SKM-1 treated with dmso at 0.1 percent for 144 hours (cell line): ENCODE results near the gene CPM.

Experiments used
- DNase-seq: peaks from one replicate; lab custom pipeline; 2025; ENCODE audit not compliant: unreplicated experiment; lab: John Stamatoyannopoulos, UW

CPM gene

GRCh38 chr12:68932961-68933893, at the start of gene CPM:
TSS of gene CPM (minus strand) at chr12:68933171. CDS start at chr12:68932837, 334 bp downstream.
- DNase-seq, result peak; percentile 6

GRCh38 chr12:68981516-68981915, 48.5 kb upstream of the CPM start:
- DNase-seq, result no peak

GRCh38 chr12:68980476-68981212, 47.7 kb upstream of the CPM start:
- no peak for DNase-seq

- DNase-seq, result peak; percentile 10
These were observed 45.7 kb upstream of the CPM start for GRCh38 chr12:68978678-68979077.

GRCh38 chr12:68977909-68978610, 45.1 kb upstream of the CPM start:
- no peak for DNase-seq

GRCh38 chr12:68977335-68977734, 44.4 kb upstream of the CPM start:
- DNase-seq, result no peak

- no peak for DNase-seq
These were observed 43.4 kb upstream of the CPM start for GRCh38 chr12:68976395-68976841.

GRCh38 chr12:68975811-68976210, 42.8 kb upstream of the CPM start:
- no peak for DNase-seq

- DNase-seq, result no peak
These were observed 39.6 kb upstream of the CPM start for GRCh38 chr12:68972595-68972994.

GRCh38 chr12:68971404-68971803, 38.4 kb upstream of the CPM start:
- DNase-seq, result no peak

GRCh38 chr12:68970951-68971350, 38.0 kb upstream of the CPM start:
- DNase-seq, result no peak

- no peak for DNase-seq
These were observed 37.3 kb upstream of the CPM start for GRCh38 chr12:68970306-68970705.

GRCh38 chr12:68967046-68967445, 34.1 kb upstream of the CPM start:
- DNase-seq, result no peak

- no peak for DNase-seq
These were observed 31.1 kb upstream of the CPM start for GRCh38 chr12:68963856-68964745.

GRCh38 chr12:68962877-68963855, 30.2 kb upstream of the CPM start:
- DNase-seq, result peak; percentile 50

- DNase-seq, result no peak
These were observed 27.0 kb upstream of the CPM start for GRCh38 chr12:68959891-68960464.

GRCh38 chr12:68959143-68959858, 26.3 kb upstream of the CPM start:
- no peak for DNase-seq

GRCh38 chr12:68958322-68958721, 25.4 kb upstream of the CPM start:
- DNase-seq, result no peak
